C4-2B (cell line): ENCODE measurements around the gene FCN1.

ENCODE experiments used
- H3K27ac ChIP-seq: fragments of 450-650 bp; 2 replicates; pipeline ENCODE4 v1.5.1; 2017
- ZFX ChIP-seq: fragments of 450-650 bp; IDR thresholded peaks from 2 replicates; pipeline ENCODE4 v1.6.1; 2017
- TF ChIP-seq, protein P1 (sequence below): fragments of 450-650 bp; conservative IDR thresholded peaks from 2 replicates; pipeline ENCODE4 v1.5.1; 2017; ENCODE audit warnings: mild to moderate bottlenecking

FCN1 gene

DNA sequence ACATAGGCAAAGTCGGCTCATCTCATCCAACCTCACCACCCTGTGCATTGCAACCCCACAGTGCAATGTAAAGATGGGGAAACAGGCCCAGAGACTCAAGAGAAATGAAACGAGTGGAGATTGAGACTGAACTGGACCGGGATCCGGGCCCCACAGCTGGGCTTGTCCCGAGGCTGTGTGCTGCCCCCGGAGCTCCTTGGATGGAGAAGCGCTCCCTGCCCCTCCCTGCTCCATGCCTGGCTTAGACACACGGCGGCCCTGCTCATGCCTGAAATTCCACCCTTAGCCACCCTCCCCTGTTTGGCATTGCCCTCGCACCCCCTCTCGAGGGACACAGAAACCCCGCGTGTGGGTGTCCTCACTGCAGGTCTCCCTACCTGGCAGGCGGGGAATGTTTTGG lies 27.2 kb upstream of the FCN1 start:
- no peak overlapping the region for H3K27ac ChIP-seq
- TF ChIP-seq, protein P1, sequence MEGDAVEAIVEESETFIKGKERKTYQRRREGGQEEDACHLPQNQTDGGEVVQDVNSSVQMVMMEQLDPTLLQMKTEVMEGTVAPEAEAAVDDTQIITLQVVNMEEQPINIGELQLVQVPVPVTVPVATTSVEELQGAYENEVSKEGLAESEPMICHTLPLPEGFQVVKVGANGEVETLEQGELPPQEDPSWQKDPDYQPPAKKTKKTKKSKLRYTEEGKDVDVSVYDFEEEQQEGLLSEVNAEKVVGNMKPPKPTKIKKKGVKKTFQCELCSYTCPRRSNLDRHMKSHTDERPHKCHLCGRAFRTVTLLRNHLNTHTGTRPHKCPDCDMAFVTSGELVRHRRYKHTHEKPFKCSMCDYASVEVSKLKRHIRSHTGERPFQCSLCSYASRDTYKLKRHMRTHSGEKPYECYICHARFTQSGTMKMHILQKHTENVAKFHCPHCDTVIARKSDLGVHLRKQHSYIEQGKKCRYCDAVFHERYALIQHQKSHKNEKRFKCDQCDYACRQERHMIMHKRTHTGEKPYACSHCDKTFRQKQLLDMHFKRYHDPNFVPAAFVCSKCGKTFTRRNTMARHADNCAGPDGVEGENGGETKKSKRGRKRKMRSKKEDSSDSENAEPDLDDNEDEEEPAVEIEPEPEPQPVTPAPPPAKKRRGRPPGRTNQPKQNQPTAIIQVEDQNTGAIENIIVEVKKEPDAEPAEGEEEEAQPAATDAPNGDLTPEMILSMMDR, result no peak
- TF ChIP-seq ZFX, result no peak

DNA sequence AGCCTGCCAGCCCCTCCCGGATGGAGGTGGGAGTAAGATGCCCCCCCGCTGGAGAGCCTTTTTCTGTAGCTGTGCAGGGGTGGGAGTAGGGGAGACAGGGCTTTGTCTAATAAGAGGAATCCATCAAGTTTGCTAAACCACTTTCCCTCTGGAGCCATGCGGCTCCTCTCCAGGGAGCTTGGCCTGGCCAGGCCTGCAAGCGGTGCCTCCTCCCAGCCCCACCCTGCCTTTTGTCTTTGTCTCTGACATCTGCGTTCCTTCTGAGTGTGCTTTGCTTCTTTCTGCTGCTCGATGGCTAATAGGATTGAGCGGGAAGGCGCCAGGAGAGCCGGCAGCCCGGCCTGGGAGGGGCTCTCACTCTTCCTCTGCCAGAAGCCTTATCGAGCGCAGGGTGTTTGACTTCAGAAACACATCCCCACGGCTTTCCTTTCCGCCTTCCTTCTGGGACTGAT lies 26.7 kb upstream of the FCN1 start:
- TF ChIP-seq, protein P1, result no peak
- TF ChIP-seq ZFX, result no peak

GRCh38 chr9:134943836-134944235 lies 26.1 kb upstream of the FCN1 start:
- H3K27ac ChIP-seq, result no peak overlapping the region
- no peak for TF ChIP-seq ZFX
- TF ChIP-seq, protein P1, result no peak

More for the DNA sequence above, 26.7 kb upstream of the FCN1 start:
- no peak overlapping the region for H3K27ac ChIP-seq

DNA sequence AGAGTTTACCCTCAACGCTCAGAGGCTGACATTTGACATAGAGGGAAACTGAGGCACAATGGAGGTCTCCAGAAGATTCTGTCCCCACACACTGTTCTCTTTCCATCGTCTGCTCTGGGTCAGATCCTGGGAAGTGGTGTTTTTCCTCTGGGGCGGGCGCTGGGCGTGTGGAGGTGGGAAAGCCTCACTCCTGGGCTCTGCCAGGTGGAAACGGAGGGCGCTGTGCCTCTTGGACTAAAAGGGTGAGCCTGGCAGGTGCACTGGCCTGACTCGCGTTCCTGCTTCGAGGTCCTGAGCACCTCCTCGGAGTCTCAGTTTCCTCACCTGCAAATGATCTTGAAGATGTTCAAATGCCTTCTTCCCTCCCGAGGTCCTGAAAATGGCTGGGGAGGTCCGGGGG lies 25.7 kb upstream of the FCN1 start:
- TF ChIP-seq ZFX, result no peak
- TF ChIP-seq, protein P1, result no peak

DNA sequence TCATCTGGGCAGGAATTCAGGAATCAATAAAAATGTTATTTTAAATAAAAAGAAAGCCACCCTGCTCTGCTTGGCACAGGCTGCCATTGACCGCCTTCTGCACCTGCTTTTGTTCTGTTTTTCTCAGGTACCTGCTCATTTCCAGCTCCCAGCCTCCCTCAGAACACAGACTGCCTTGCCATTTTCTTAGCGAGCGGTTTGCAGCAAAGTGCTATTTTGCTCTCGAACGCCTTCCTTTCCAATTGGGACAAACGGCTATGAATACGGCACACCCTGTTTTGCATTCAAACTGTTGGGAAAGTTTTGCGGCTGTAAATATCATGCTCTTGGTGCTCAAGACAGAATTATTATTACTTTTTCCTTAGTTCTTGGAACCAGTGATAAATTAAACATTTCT lies 25.1 kb upstream of the FCN1 start:
- no peak overlapping the region for H3K27ac ChIP-seq
- TF ChIP-seq, protein P1, result no peak
- TF ChIP-seq ZFX, result no peak

More for the DNA sequence above, 25.7 kb upstream of the FCN1 start:
- no peak overlapping the region for H3K27ac ChIP-seq

DNA sequence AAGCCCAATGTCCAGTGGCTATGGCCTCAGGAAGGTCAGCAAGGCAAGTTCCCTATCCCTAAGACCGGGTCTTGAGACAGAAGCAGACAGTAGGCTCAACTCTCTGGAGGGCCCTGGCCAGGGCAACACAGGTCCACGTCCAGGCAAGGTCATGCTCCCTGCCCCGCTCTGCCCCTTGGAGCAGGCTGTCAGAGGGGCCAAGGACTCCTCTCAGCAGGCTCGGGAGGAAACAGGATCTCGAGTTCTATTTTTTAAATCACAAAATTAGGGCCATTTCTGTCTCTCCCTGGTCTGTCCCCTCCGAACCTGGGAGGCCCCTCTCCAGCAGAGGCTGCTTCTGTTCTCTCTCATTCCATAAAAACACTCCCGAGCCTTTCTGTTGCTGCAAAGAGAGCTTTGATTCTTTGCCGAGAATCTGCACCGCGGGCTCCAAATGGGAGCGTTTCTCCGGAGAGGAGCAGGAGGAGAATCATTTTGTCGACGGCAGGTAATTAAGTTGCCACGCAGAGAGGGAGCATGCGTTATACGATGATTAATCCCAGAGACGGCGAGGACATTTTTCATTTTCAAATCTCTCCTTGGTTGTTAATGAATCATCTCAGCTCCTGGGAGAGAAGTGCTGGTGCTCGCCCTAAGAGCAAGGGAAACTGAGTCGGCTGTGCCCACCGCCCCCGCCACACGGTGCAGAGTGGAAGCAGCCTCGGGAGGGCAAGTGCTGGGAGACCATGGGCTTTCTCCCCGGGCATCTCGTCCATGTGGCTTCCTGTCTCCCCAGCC lies 24.5 kb upstream of the FCN1 start:
- TF ChIP-seq, protein P1, result no peak
- TF ChIP-seq ZFX, result no peak
- no peak overlapping the region for H3K27ac ChIP-seq
